GM12891 (cell line): ENCODE data around the gene FASTKD1.

Experiments
- PAX5 ChIP-seq: IDR thresholded peaks from 2 replicates; pipeline ENCODE4 v1.6.1; 2011; ENCODE audit warnings: low read length, moderate library complexity, mild to moderate bottlenecking; ENCODE audit not compliant: insufficient read depth, severe bottlenecking
- POLR2A ChIP-seq: IDR thresholded peaks from 2 replicates; pipeline ENCODE4 v1.6.1; 2011; ENCODE audit warnings: low read depth, low read length, control low read depth
- POLR2AphosphoS5 ChIP-seq: IDR thresholded peaks from 2 replicates; pipeline ENCODE4 v1.6.1; 2011; ENCODE audit warnings: low read depth, low read length, control low read depth
- POU2F2 ChIP-seq: IDR thresholded peaks from 2 replicates; pipeline ENCODE4 v1.6.1; 2011; ENCODE audit warnings: low read depth, mild to moderate bottlenecking, control low read depth, low read length, moderate library complexity
- TAF1 ChIP-seq: IDR thresholded peaks from 2 replicates; pipeline ENCODE4 v1.6.1; 2011; ENCODE audit warnings: low read depth, low read length, control low read depth

GRCh38 chr2:169573160-169573973 is at the start of gene FASTKD1:
- TF ChIP-seq POLR2A: peak; percentile 49; the same call in 1 of the 2 replicates
- peak; percentile 65; the same call in 1 of the 2 replicates for TF ChIP-seq POLR2AphosphoS5
- peak; percentile 44; the same call in 1 of the 2 replicates for TF ChIP-seq TAF1
- no peak for TF ChIP-seq PAX5
- TF ChIP-seq POU2F2: peak; percentile 77; the same call in 1 of the 2 replicates
